A549 (cell line): ENCODE results near the gene THEMIS.

Experiments used
- CEBPB ChIP-seq, 2 experiments: fragments of >200 bp in 1 of 2; sonication (Bioruptor Twin) in 1 of 2; formaldehyde crosslinking in 1 of 2; IDR thresholded peaks; 2 replicates each; pipeline ENCODE4 v1.6.1; 2012 to 2016
- CHD4 ChIP-seq: fragments of 200-600 bp; sonication (generic); IDR thresholded peaks from 2 replicates; pipeline ENCODE4 v1.6.1; 2016; ENCODE audit warnings: antibody characterized with exemption, mild to moderate bottlenecking, borderline replicate concordance
- ESRRA ChIP-seq: fragments of 150-350 bp; IDR thresholded peaks from 2 replicates; pipeline ENCODE4 v1.6.1; 2014; ENCODE audit warnings: mild to moderate bottlenecking, low read length, borderline replicate concordance
- MAZ ChIP-seq: fragments of 150-350 bp; IDR thresholded peaks from 2 replicates; pipeline ENCODE4 v1.6.1; 2014; ENCODE audit warnings: antibody characterized with exemption, low read depth, low read length, borderline replicate concordance
- MYC ChIP-seq: IDR thresholded peaks from 2 replicates; pipeline ENCODE4 v1.6.1; 2012; ENCODE audit warnings: mild to moderate bottlenecking, inconsistent platforms, low read length, improper control_type of control experiment, borderline replicate concordance
- NR3C1 ChIP-seq: fragments of >200 bp; sonication (Bioruptor Twin); formaldehyde crosslinking; IDR thresholded peaks from 3 replicates; pipeline ENCODE4 v1.6.1; 2017
- POLR2A ChIP-seq: IDR thresholded peaks from 2 replicates; pipeline ENCODE4 v1.6.1; 2012; ENCODE audit warnings: mild to moderate bottlenecking, low read length
- ZFP36 ChIP-seq: fragments of 450-650 bp; IDR thresholded peaks from 2 replicates; pipeline ENCODE4 v1.6.1; 2014; ENCODE audit warnings: borderline replicate concordance; ENCODE audit not compliant: partially characterized antibody
- TF ChIP-seq, protein P1 (sequence below): fragments of >200 bp; sonication (Bioruptor Twin); formaldehyde crosslinking; IDR thresholded peaks from 3 replicates; pipeline ENCODE4 v1.5.1; 2016

DNA sequence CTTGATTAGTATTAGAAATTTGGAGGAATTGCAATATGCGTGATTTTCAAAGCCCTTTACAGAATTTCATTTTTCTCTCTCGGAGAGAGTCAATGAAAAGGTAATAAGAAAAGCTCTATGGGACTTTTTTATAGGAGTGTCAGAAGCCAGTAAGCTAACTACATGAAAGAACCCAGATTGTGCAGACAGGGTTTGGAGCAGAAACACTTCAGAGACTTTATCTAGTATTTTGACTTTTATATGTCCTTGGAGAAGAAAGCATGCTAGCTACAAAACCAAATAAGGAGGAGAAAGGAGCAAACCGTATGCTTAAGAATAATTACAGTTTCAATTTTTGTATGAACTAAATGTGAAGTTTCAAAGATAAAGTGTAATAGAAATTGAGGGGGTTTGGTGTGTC is 182.2 kb downstream of the THEMIS start:
- TF ChIP-seq, protein P1, sequence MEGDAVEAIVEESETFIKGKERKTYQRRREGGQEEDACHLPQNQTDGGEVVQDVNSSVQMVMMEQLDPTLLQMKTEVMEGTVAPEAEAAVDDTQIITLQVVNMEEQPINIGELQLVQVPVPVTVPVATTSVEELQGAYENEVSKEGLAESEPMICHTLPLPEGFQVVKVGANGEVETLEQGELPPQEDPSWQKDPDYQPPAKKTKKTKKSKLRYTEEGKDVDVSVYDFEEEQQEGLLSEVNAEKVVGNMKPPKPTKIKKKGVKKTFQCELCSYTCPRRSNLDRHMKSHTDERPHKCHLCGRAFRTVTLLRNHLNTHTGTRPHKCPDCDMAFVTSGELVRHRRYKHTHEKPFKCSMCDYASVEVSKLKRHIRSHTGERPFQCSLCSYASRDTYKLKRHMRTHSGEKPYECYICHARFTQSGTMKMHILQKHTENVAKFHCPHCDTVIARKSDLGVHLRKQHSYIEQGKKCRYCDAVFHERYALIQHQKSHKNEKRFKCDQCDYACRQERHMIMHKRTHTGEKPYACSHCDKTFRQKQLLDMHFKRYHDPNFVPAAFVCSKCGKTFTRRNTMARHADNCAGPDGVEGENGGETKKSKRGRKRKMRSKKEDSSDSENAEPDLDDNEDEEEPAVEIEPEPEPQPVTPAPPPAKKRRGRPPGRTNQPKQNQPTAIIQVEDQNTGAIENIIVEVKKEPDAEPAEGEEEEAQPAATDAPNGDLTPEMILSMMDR = no peak
- TF ChIP-seq CHD4 (no peak), ESRRA (no peak), POLR2A (no peak), NR3C1 (no peak), MAZ (no peak), ZFP36 (no peak), CEBPB (IDR thresholded peaks at IDR 0.05) (no peak), MYC (no peak)
